Measurements from ENCODE around the gene PCDHA1.

PCDHA1 gene

DNA sequence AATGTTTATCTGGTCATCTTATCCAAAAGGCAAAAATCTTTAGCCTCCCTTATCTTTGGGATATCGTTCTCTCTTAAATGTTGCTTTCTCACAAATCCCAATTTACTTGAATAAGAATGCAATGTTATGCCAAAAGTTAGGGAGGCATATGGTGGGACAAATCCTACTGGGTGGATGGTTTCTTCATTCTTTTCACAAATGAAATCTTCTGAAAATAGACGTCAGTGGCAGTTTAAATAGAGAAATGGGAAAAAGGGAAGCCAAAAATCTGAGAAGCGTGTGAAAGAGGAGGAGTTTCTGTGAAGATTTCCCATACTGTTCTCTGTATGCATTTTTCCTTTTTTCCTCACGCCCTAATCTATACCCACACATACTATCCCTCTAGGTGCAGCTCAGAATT, 137.7 kb downstream of the PCDHA1 start:
- no peak for DNase-seq (ENCODE audit: low spot score)

- DNase-seq (ENCODE audit: low spot score) = no peak
Observed at GRCh38 chr5:140925806-140926442, 140.0 kb downstream of the PCDHA1 start, which contains the start of gene PCDHAC1. TSS of gene PCDHAC1 (plus strand) at chr5:140926299. CDS start at chr5:140926893, 594 bp downstream.

DNA sequence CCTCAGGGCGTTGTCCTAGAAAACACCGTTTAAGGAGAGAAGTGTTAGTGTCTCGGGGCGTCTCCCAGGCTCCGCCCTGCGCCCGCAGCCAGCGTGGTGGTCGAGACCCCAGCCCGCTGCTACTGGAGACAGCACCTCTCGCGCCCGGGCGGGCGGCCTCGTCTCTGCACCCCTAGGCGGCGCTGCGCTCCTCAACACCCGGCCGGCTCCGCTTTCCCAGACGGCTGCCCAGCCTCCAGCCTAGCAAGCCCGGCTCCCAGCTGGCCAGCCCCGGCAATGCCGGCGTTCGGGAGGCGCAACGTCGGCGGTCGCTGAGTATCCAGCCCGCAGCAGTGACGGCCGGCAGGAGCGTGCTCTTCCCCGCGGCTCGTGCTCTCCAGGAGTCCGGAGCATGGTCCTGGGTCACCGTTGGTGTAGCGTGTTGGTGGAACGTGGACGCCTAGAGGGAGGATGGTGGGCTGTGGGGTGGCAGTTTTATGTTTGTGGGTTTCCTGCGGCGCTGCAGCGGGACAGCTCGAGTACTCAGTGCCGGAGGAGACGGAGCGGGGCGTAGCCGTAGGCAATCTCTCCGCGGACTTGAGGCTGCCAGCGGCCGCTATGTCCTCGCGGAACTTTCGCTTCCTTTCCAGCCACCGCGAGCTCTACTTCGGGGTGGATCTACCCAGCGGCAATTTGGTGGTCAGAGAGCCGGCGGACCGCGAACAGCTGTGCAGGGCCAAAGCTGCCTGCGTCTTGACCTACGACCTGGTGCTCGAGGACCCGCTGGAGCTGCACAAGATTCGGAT, 140.7 kb downstream of the PCDHA1 start:
- DNase-seq (ENCODE audit: low spot score) = peak; percentile 37

DNA sequence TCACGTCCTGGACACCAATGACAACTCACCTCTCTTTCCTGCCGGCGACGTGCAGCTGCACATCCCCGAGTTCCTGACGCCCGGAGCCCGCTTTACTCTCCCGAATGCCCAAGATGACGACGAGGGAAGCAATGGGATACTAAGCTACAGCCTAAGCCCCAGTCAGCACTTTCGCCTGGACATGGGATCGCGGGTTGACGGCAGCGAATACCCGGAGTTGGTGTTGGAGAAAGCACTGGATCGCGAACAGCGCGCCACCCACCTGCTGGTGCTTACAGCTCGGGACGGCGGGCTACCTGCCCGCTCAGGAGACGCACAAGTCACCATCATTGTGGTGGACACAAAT, 141.3 kb downstream of the PCDHA1 start:
- no peak for DNase-seq (ENCODE audit: low spot score)

GRCh38 chr5:140934964-140935606, 149.1 kb downstream of the PCDHA1 start:
- no peak for DNase-seq (ENCODE audit: low spot score)

DNA sequence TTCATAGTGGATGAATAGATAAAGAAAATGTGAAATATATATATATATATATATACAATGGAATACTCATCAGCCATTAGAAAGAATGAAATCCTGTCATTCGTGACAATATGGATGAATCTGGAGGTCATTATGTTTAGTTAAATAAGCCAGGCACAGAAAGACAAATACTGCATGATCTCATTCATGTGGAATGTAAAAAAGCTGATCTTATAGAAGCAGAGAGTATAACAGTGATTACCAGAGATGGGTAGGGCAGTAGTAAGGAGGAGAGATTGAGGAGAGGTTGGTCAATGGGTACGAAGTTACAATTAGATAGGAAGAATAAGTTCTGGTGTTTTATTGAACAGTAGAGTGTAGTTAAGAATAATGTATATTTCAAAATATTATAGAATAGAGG, 160.6 kb downstream of the PCDHA1 start:
- DNase-seq (ENCODE audit: low spot score) = no peak

DNA sequence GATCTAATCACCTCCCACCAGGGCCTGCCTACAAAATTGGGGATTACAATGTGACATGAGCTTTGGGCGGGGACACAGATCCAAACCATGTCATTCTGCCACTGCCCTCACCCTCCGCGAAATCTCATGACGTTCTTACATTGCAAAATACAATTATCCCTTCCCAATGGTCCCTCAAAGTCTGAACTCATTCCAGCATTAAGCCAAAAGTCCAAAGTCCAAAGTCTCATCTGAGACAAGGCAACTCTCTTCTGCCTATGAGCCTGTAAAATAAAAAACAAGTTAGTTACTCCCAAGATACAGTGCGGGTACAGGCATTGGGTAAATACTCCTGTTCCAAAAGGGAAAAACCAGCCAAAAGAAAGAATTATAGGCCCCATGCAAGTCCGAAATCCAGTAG, 165.7 kb downstream of the PCDHA1 start:
- DNase-seq (ENCODE audit: low spot score) = no peak

GRCh38 chr5:140953234-140953633, 167.3 kb downstream of the PCDHA1 start:
- DNase-seq (ENCODE audit: low spot score) = no peak

GRCh38 chr5:140962190-140962589, 176.2 kb downstream of the PCDHA1 start:
- no peak for DNase-seq (ENCODE audit: low spot score)

- no peak for DNase-seq (ENCODE audit: low spot score)
Observed at GRCh38 chr5:140964356-140964755, 178.4 kb downstream of the PCDHA1 start.

DNA sequence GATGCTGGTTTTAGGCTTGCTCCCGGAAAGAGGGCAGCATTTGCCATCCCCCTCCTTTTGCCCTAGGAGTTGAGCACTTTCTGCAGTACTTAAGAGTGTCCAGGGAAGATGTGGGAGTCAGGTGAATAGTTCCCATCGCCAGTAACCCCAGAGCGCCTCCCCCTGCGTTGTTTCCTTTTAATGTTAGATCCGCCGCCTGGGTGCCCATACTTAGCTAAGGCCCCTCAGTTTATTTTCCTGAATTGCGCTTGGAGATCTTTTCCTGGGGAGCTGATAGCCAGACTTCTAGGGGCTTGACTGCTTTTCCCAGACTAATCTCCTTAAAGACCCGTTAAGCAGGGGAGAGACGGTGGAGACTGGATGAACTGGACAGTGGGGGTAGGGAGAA, 180.0 kb downstream of the PCDHA1 start:
- DNase-seq (ENCODE audit: low spot score) = no peak

DNA sequence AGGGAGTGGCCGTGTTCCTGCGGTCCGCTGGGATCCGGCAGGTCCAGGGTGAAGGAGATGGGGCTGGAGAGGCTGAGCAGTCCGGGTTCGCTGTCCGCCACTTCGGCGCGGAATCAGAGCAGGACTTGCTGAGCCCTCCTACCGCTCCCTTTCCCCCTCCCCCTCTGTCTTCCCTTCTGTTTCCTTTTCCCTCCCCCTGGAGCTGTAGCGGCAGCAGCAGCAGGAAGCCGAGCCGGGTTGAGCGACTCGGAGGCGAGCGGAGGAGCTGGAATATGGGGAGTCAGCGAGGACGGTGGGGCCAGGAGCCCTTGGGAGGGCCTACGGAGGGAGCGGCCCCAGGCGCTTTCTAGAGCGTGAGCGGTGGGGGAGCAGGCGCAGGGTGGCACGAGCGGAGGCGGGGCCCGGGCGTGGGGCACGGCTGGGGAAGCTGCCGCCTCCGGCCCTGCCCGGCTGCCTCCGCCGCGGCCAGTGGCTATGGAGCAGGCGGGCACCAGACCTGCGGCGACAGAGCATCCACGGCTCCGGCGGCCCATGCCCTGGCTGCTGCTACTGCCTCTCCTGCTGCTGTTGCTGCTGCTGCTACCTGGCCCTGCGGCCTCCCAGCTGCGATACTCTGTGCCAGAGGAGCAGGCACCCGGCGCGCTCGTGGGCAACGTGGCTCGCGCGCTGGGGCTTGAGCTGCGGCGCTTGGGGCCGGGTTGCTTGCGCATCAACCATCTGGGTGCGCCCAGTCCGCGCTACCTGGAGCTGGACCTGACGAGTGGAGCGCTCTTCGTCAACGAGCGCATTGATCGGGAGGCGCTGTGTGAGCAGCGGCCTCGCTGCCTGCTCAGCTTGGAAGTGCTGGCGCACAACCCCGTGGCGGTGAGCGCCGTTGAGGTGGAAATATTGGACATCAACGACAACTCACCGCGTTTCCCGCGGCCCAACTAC, 180.6 kb downstream of the PCDHA1 start, which contains the start of gene PCDHAC2:
Gene PCDHAC2, plus strand, starts transcription at position 184 of the 933 bp plus-strand sequence. Its CDS starts 291 bp downstream, at position 475.
- no peak for DNase-seq (ENCODE audit: low spot score)

DNA sequence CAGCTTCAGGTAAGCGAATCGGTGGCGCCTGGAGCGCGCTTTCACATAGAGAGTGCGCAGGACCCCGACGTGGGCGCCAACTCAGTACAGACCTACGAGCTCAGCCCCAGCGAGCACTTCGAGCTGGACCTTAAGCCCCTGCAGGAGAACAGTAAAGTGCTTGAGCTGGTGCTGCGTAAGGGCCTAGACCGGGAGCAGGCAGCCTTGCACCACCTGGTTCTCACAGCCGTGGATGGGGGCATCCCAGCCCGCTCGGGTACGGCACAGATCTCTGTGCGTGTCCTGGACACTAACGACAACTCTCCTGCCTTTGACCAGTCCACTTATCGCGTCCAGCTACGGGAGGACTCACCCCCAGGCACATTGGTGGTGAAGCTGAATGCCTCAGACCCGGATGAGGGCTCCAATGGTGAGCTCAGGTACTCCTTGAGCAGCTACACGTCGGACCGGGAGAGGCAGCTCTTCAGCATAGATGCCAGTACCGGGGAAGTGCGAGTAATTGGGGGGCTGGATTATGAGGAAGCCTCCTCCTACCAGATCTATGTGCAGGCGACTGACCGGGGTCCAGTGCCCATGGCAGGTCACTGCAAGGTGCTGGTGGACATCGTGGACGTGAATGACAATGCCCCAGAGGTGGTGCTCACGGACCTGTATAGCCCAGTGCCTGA, 181.4 kb downstream of the PCDHA1 start:
- no peak for DNase-seq (ENCODE audit: low spot score)

DNA sequence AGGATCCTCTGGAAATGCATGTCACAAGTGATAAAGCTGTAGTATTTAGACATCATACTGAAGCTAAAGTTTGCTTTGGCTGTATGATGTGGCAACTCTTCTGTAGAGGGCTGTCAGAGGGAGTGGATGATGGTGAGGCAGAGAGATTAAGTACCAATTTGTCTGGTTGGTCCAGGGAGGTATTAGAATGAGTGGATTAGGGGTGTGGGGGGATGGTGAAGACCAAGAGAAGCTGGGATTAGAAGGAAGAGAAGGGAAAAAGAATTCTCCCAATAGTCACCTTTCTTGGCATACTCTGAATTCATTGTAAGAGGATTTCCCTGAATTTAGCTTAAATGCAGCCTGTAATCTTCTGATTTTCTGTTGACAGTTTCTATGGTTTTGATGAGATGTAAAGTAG, 183.9 kb downstream of the PCDHA1 start:
- DNase-seq (ENCODE audit: low spot score) = no peak

- no peak for DNase-seq (ENCODE audit: low spot score)
Observed at GRCh38 chr5:140973550-140973949, 187.6 kb downstream of the PCDHA1 start.

GRCh38 chr5:140977003-140977402, 191.1 kb downstream of the PCDHA1 start:
- DNase-seq (ENCODE audit: low spot score) = no peak

GRCh38 chr5:140978260-140978659, 192.3 kb downstream of the PCDHA1 start:
- no peak for DNase-seq (ENCODE audit: low spot score)

DNA sequence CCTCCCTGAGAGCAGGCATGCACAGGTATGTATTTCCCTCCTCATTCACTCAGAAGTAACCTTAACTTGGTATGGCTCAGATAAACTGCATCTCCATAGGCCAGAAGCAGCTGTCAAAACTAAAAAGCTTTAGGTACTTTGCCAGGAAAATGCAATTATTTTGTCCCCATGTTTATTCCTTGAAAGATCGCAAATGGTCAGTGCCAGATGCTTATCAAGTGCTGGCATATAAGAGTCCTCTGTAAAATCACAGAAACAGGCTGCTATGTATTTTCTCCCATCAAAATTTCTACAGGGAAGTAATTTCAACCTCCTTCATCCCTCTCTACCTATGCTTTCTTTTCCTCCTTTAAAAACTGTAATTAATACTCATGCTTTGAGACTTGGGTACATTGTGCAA, 193.0 kb downstream of the PCDHA1 start:
- DNase-seq (ENCODE audit: low spot score) = no peak

- no peak for DNase-seq (ENCODE audit: low spot score)
Observed at GRCh38 chr5:140982083-140982716, 196.3 kb downstream of the PCDHA1 start.

- no peak for DNase-seq (ENCODE audit: low spot score)
Observed at GRCh38 chr5:140986117-140986521, 200.2 kb downstream of the PCDHA1 start.

DNA sequence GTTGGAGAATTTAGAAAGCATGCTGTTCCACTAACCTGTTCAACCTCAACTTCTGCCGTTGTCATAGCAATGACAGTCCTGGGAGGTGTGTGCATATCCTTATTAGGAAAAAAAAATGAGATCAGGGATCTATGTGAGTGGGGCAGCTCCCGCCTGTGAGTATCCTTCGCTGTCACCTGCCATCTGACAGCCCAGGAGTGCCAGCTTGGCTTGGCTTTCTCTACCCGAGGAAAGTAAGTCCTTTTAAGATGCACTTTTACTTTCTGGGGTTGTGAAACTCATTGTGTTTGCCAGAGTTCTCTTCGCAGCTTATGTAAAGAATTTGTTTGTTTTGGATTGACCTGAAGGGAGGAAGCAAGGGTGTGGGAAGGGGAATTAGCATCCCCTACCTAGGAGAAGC, 202.2 kb downstream of the PCDHA1 start:
- DNase-seq (ENCODE audit: low spot score) = no peak
